GM12878 (cell line): ENCODE results near the gene HNRNPA1. TPM values are rescaled to one million over a fixed set of nuclear protein-coding genes. Genes with fewer than 3 reads are reported as not detected.

Experiments
- ATAC-seq: fragments of 200-7000 bp; cut with Tn5 transposase; 3 replicates; pipeline ENCODE4 v1.9.1; 2020; ENCODE audit warnings: mild to moderate bottlenecking, moderate library complexity
- BruUV-seq: library from RNA; stranded (reverse); fragments of 400-500 nt; replicated peaks from 2 replicates; lab custom pipeline; 2021; lab: Mats Ljungman, UMichigan
- CTCF ChIA-PET: fragments of 300-600 bp; sonication (Branson Sonifier 250); formaldehyde crosslinking; extraction: SDS; loops from one replicate; lab custom pipeline; 2021; ENCODE audit warnings: inconsistent platforms; lab: Yijun Ruan, JAX
- POLR2A ChIA-PET: fragments of 350-600 bp; formaldehyde crosslinking; extraction: SDS; loops from one replicate; lab custom pipeline; 2021; ENCODE audit warnings: inconsistent platforms; lab: Charles Lee
- RAD21 ChIA-PET: fragments of 300-600 bp; sonication (Branson Sonifier 250); formaldehyde crosslinking; loops from one replicate; lab custom pipeline; 2023; ENCODE audit warnings: antibody characterized with exemption; ENCODE audit not compliant: unreplicated experiment; lab: Charles Lee
- SMC1A ChIA-PET: fragments of 300-600 bp; sonication (Branson Sonifier 250); formaldehyde crosslinking; loops from one replicate; lab custom pipeline; 2023; ENCODE audit not compliant: unreplicated experiment, uncharacterized antibody; lab: Charles Lee
- DNase-seq: peaks from one replicate; pipeline ENCODE4 v3.0.0-alpha.2; 2011; ENCODE audit warnings: low read depth, low spot score
- FAIRE-seq: peaks from 3 replicates; lab custom pipeline; 2011; peaks lifted over from hg19 to GRCh38; lab: Jason Lieb, UNC
- H2AFZ ChIP-seq: 2 replicates; pipeline ENCODE4 v1.6.0; 2011; ENCODE audit warnings: low read depth, low read length, control low read depth; ENCODE audit not compliant: control insufficient read depth
- H3K27ac ChIP-seq: 2 replicates; pipeline ENCODE4 v1.5.1; 2011; ENCODE audit warnings: control low read depth; ENCODE audit not compliant: control insufficient read depth, insufficient read depth
- H3K27me3 ChIP-seq, 2 experiments: replicated peaks in 1 of 2; 2 replicates each; pipeline versions ENCODE4 v1.6.0 to v1.6.1; 2011; ENCODE audit warnings: low read length in 1 of 2; ENCODE audit not compliant: control insufficient read depth in 2 of 2, insufficient read depth in 2 of 2
- H3K36me3 ChIP-seq, 2 experiments: 2 replicates each; pipeline ENCODE4 v1.5.1; 2011; ENCODE audit warnings: low read length in 1 of 2; ENCODE audit not compliant: control insufficient read depth in 2 of 2, insufficient read depth in 2 of 2
- H3K4me1 ChIP-seq: 2 replicates; pipeline ENCODE4 v1.6.1; 2011; ENCODE audit warnings: mild to moderate bottlenecking, low read length, moderate library complexity, mixed read lengths; ENCODE audit not compliant: control insufficient read depth, insufficient read depth
- H3K4me2 ChIP-seq: 2 replicates; pipeline ENCODE4 v1.6.0; 2011; ENCODE audit warnings: control low read depth; ENCODE audit not compliant: control insufficient read depth, insufficient read depth
- H3K4me3 ChIP-seq: fragments of 200-600 bp; sonication (generic); 2 replicates; pipeline ENCODE4 v1.5.1; 2016
- H3K79me2 ChIP-seq: 2 replicates; pipeline ENCODE4 v1.6.0; 2011; ENCODE audit warnings: low read length; ENCODE audit not compliant: control insufficient read depth, insufficient read depth
- H3K9ac ChIP-seq: 2 replicates; pipeline ENCODE4 v1.8.0; 2011; ENCODE audit warnings: low read length, control low read depth, mixed read lengths; ENCODE audit not compliant: control insufficient read depth, insufficient read depth
- H3K9me3 ChIP-seq: replicated peaks from 3 replicates; pipeline ENCODE4 v1.5.1; 2011; ENCODE audit warnings: mild to moderate bottlenecking, low read length; ENCODE audit not compliant: control insufficient read depth, insufficient read depth
- H4K20me1 ChIP-seq: 2 replicates; pipeline ENCODE4 v1.6.0; 2011; ENCODE audit not compliant: control insufficient read depth, insufficient read depth
- BCL11A ChIP-seq: IDR thresholded peaks from 2 replicates; pipeline ENCODE4 v1.6.1; 2011; ENCODE audit warnings: low read depth, low read length
- BHLHE40 ChIP-seq, 2 experiments: fragments of 450-650 bp in 1 of 2; IDR thresholded peaks; 2 replicates each; pipeline ENCODE4 v1.6.1; 2011 to 2017; ENCODE audit warnings: low read depth in 2 of 2, borderline replicate concordance in 1 of 2, improper control_type of control experiment in 1 of 2, low read length in 1 of 2, mild to moderate bottlenecking in 1 of 2
- NFXL1 ChIP-seq: fragments of 450-650 bp; IDR thresholded peaks from 2 replicates; pipeline ENCODE4 v1.6.1; 2017; ENCODE audit warnings: antibody characterized with exemption, mild to moderate bottlenecking, borderline replicate concordance
- RB1 ChIP-seq: fragments of 450-650 bp; formaldehyde crosslinking; IDR thresholded peaks from 2 replicates; pipeline ENCODE4 v1.6.1; 2017; ENCODE audit warnings: mild to moderate bottlenecking, borderline replicate concordance
- RCOR1 ChIP-seq: conservative IDR thresholded peaks from 2 replicates; pipeline ENCODE4 v1.6.1; 2012; ENCODE audit warnings: low read depth, low read length, improper control_type of control experiment
- SP1 ChIP-seq: IDR thresholded peaks from one replicate; pipeline ENCODE4 v1.6.1; 2011; ENCODE audit warnings: low read depth, low read length
- YY1 ChIP-seq: IDR thresholded peaks from 2 replicates; pipeline ENCODE4 v1.6.1; 2011; ENCODE audit warnings: low read depth, mild to moderate bottlenecking, low read length
- WGBS: methylation state at CpG from one replicate; pipeline ENCODE4 v1.1.6; 2016; ENCODE audit warnings: low lambda C conversion rate; ENCODE audit not compliant: insufficient replicate concordance, insufficient coverage; ENCODE audit errors: missing lambda C conversion rate; 5-methylcytosine and 5-hydroxymethylcytosine counted together
- in situ Hi-C: fragments of 300-500 bp; cut with MboI; formaldehyde crosslinking; loops from 9 replicates; pipeline ENCODE4 v1.14.3; 2018; ENCODE audit warnings: mixed read lengths
- intact Hi-C: fragments of 100-400 bp; cut with micrococcal nuclease; formaldehyde crosslinking; loops from one replicate; pipeline ENCODE4 v1.14.2; 2022; ENCODE audit not compliant: unreplicated experiment
- polyA plus RNA-seq, 11 experiments: library from polyadenylated mRNA; depleted of rRNA in 4 of 11; unstranded in 6 of 11; stranded (reverse) in 5 of 11; fragments of >200 nt; fragmentation: Nextera tagmentation in 4 of 11; fragmentation: Illumina TruSeq in 1 of 11; extraction: Ambion mirVana in 4 of 11; extraction: Trizol in 1 of 11; gene quantifications; 1 replicate in 1 of 11; 2 replicates in 10 of 11; pipeline versions ENCODE4 v1.2.1 to v1.2.3, GENCODE V29; 2011 to 2016; ENCODE audit warnings: inconsistent platforms in 2 of 11, missing spikeins in 2 of 11, low read depth in 1 of 11
- total RNA-seq, 4 experiments: library from RNA; depleted of rRNA in 3 of 4; stranded (reverse); fragments of >200 nt in 3 of 4; fragmentation: Illumina TruSeq in 1 of 4; extraction: Trizol in 1 of 4; gene quantifications; 2 replicates each; pipeline versions ENCODE4 v1.2.1 to v1.2.3, GENCODE V29; 2013 to 2021
- TF ChIP-seq, protein P1 (sequence below): fragments of 450-650 bp; formaldehyde crosslinking; IDR thresholded peaks from 2 replicates; pipeline ENCODE4 v1.5.0; 2022; ENCODE audit warnings: mild to moderate bottlenecking, missing genetic modification characterization
- TF ChIP-seq, protein P2 (sequence below): IDR thresholded peaks from 2 replicates; pipeline ENCODE4 v1.6.1; 2012; ENCODE audit warnings: improper control_type of control experiment, low read depth, low read length; ENCODE audit not compliant: insufficient replicate concordance

HNRNPA1 gene
- total and polyA plus RNA-seq, 10 of the 15 experiments (the other 5 are each of a cell fraction or from before 2014, with no cell fraction given): 630 to 2,342 (median 1,407) TPM

GRCh38 chr12:54292931-54293241 is 12.4 kb downstream of the HNRNPA1 start:
- DNase-seq: no peak
- Histone ChIP-seq H3K4me3 (no peak overlapping the region), H3K4me1 (no peaks in the 10 kb centered on the region), H3K4me2 (no peak overlapping the region), H2AFZ (no peak overlapping the region), H3K9ac (no peak overlapping the region), H3K9me3 (no peaks in the 10 kb centered on the region), H3K27me3 (no peaks in the 10 kb centered on the region; a peak in 2 of 4 replicates), H4K20me1 (no peaks in the 10 kb centered on the region; the same call in 1 of the 2 replicates), H3K36me3 (peaks cover 0 to under 1% of the 10 kb centered on the region in 2 experiments; a peak in 3 of 4 replicates), H3K27ac (no peak overlapping the region), H3K79me2 (no peaks in the 10 kb centered on the region)
- no peak for FAIRE-seq
- CTCF ChIA-PET: interaction anchor here (0.7 to 9.5 kb wide), 27 partner anchors 8 to 147 kb away, joined by 3 to 116 read pairs (median 7); partner anchors contain the start of genes CBX5, COPZ1, HNRNPA1 and NFE2
- POLR2A ChIA-PET: interaction anchor here (1.0 to 3.0 kb wide), 4 partner anchors 12 to 66 kb away, joined by 4 to 20 read pairs (median 8); partner anchors contain the start of genes CBX5, COPZ1 and HNRNPA1
- no peak for ATAC-seq
- WGBS: 89% methylated on average over 7 of the region's 7 CpGs
- SMC1A ChIA-PET: interaction anchor here (1.2 to 2.7 kb wide), 10 partner anchors 9 to 206 kb away, joined by 3 to 17 read pairs (median 5); no protein-coding TSS in a partner anchor
- intact Hi-C loops (no loop called here), in situ Hi-C loops (no loop called here)
- RAD21 ChIA-PET: interaction anchor here (0.9 to 1.7 kb wide), 10 partner anchors 12 to 89 kb away, joined by 3 to 7 read pairs (median 3); partner anchors contain the start of genes COPZ1 and HNRNPA1
- TF ChIP-seq, protein P1, sequence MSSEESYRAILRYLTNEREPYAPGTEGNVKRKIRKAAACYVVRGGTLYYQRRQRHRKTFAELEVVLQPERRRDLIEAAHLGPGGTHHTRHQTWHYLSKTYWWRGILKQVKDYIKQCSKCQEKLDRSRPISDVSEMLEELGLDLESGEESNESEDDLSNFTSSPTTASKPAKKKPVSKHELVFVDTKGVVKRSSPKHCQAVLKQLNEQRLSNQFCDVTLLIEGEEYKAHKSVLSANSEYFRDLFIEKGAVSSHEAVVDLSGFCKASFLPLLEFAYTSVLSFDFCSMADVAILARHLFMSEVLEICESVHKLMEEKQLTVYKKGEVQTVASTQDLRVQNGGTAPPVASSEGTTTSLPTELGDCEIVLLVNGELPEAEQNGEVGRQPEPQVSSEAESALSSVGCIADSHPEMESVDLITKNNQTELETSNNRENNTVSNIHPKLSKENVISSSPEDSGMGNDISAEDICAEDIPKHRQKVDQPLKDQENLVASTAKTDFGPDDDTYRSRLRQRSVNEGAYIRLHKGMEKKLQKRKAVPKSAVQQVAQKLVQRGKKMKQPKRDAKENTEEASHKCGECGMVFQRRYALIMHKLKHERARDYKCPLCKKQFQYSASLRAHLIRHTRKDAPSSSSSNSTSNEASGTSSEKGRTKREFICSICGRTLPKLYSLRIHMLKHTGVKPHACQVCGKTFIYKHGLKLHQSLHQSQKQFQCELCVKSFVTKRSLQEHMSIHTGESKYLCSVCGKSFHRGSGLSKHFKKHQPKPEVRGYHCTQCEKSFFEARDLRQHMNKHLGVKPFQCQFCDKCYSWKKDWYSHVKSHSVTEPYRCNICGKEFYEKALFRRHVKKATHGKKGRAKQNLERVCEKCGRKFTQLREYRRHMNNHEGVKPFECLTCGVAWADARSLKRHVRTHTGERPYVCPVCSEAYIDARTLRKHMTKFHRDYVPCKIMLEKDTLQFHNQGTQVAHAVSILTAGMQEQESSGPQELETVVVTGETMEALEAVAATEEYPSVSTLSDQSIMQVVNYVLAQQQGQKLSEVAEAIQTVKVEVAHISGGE: no peak
- TF ChIP-seq RCOR1 (no peak), YY1 (no peak), SP1 (no peak), BHLHE40 (IDR thresholded peaks at IDR 0.05; ENCODE audit: borderline replicate concordance in 1 of 2, low read depth in 2 of 2, low read length in 1 of 2) (no peak), BCL11A (no peak), RB1 (no peak), NFXL1 (no peak)
- TF ChIP-seq, protein P2, sequence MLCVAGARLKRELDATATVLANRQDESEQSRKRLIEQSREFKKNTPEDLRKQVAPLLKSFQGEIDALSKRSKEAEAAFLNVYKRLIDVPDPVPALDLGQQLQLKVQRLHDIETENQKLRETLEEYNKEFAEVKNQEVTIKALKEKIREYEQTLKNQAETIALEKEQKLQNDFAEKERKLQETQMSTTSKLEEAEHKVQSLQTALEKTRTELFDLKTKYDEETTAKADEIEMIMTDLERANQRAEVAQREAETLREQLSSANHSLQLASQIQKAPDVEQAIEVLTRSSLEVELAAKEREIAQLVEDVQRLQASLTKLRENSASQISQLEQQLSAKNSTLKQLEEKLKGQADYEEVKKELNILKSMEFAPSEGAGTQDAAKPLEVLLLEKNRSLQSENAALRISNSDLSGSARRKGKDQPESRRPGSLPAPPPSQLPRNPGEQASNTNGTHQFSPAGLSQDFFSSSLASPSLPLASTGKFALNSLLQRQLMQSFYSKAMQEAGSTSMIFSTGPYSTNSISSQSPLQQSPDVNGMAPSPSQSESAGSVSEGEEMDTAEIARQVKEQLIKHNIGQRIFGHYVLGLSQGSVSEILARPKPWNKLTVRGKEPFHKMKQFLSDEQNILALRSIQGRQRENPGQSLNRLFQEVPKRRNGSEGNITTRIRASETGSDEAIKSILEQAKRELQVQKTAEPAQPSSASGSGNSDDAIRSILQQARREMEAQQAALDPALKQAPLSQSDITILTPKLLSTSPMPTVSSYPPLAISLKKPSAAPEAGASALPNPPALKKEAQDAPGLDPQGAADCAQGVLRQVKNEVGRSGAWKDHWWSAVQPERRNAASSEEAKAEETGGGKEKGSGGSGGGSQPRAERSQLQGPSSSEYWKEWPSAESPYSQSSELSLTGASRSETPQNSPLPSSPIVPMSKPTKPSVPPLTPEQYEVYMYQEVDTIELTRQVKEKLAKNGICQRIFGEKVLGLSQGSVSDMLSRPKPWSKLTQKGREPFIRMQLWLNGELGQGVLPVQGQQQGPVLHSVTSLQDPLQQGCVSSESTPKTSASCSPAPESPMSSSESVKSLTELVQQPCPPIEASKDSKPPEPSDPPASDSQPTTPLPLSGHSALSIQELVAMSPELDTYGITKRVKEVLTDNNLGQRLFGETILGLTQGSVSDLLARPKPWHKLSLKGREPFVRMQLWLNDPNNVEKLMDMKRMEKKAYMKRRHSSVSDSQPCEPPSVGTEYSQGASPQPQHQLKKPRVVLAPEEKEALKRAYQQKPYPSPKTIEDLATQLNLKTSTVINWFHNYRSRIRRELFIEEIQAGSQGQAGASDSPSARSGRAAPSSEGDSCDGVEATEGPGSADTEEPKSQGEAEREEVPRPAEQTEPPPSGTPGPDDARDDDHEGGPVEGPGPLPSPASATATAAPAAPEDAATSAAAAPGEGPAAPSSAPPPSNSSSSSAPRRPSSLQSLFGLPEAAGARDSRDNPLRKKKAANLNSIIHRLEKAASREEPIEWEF: no peak
- no TSS peak for BruUV-seq
